ENCODE data around the gene CLEC9A.

DNA sequence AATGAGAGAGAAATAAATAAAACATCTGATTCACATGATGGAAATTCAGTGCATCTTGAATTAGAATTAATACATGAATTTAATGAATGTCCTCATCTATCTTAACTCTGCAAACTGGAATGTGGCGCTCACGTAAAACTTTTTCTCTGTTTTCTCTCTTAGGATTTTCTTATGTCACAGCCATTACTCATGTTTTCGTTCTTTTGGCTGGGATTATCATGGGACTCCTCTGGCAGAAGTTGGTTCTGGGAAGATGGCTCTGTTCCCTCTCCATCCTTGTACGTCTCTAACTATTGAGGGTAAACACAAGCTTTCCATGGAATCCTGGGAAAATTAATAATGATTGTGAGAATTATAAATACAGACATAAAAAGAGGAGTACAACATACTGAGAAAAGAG, 15.0 kb upstream of the CLEC9A start:
- TF ChIP-seq EZH2 (IDR thresholded peaks at IDR 0.05; ENCODE audit: insufficient read depth, poor library complexity, severe bottlenecking) (no peak), EZH2phosphoT487 (IDR thresholded peaks at IDR 0.05; ENCODE audit: insufficient read depth, low read depth) (no peak)

All from GM23248 (cell line).